ENCODE measurements around the gene COG6. TPM values are rescaled to one million over a fixed set of nuclear protein-coding genes. Genes with fewer than 3 reads are reported as not detected.

The COG6 gene
- total RNA-seq, 1 donor from 2014 or later = 36.2 TPM

DNA sequence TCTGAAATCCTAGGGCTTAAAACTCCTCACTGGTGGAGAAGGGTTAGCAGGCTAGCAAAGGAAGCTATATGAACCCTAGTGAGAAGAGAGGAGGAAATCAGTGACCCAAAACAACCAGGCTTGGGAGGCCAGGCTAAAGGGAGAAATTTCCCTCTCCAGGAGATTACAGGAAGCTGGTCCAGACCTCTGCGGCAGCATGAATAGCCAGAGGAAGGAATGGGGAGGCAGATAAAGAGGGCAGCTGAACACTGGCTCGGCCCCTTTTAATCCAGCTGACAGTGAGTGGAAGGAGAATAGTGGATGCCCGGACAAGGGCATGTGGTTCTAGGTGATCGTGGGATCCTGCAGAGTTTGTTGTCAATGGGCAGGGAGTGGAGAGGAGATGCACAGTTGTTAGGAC is 130.6 kb downstream of the COG6 start:
- no peaks in the 10 kb centered on the region for H3K27me3 Mint-ChIP-seq (ENCODE audit: low read depth)
- TF ChIP-seq, protein P1, sequence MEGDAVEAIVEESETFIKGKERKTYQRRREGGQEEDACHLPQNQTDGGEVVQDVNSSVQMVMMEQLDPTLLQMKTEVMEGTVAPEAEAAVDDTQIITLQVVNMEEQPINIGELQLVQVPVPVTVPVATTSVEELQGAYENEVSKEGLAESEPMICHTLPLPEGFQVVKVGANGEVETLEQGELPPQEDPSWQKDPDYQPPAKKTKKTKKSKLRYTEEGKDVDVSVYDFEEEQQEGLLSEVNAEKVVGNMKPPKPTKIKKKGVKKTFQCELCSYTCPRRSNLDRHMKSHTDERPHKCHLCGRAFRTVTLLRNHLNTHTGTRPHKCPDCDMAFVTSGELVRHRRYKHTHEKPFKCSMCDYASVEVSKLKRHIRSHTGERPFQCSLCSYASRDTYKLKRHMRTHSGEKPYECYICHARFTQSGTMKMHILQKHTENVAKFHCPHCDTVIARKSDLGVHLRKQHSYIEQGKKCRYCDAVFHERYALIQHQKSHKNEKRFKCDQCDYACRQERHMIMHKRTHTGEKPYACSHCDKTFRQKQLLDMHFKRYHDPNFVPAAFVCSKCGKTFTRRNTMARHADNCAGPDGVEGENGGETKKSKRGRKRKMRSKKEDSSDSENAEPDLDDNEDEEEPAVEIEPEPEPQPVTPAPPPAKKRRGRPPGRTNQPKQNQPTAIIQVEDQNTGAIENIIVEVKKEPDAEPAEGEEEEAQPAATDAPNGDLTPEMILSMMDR (conservative IDR thresholded peaks at IDR 0.05) = no peak
- H3K36me3 Mint-ChIP-seq (ENCODE audit: low read depth) = peaks cover 5% of the 10 kb centered on the region
- H3K4me3 Mint-ChIP-seq = no peak overlapping the region
- H3K9me3 Mint-ChIP-seq = peaks cover 7% of the 10 kb centered on the region
- peaks cover 30% of the 10 kb centered on the region for H3K4me1 Mint-ChIP-seq
- no peak overlapping the region for H3K27ac Mint-ChIP-seq (ENCODE audit: unreplicated experiment)
- no peak for DNase-seq (ENCODE audit: low read depth, low spot score)

DNA sequence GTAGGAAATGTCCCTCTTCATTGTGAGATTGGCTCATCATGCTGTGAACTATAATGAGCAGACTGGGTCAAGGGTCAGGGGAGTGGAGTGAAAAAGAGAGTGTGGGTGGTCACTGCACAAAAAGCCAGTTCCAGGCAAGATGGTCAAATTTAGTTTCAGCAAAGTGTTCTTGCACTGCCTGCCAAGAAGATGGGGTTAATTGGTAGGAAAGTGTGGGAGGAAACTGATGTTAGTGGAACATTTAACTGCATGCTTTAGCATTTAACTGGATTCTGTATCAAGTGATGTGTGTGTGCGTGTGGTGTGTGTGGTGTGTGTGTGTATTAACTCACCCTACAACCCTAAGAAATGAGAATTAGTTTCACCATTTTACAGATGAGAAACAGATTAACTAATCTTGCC is 131.6 kb downstream of the COG6 start:
- Mint-ChIP-seq H3K36me3 (ENCODE audit: low read depth) (peaks cover 6% of the 10 kb centered on the region), H3K4me3 (no peak overlapping the region), H3K27ac (ENCODE audit: unreplicated experiment) (peak overlapping the region; percentile 84), H3K9me3 (peaks cover 8% of the 10 kb centered on the region), H3K4me1 (peaks cover 21% of the 10 kb centered on the region), H3K27me3 (ENCODE audit: low read depth) (no peaks in the 10 kb centered on the region)
- DNase-seq (ENCODE audit: low read depth, low spot score) = no peak
- TF ChIP-seq, protein P1 (conservative IDR thresholded peaks at IDR 0.05) = no peak

DNA sequence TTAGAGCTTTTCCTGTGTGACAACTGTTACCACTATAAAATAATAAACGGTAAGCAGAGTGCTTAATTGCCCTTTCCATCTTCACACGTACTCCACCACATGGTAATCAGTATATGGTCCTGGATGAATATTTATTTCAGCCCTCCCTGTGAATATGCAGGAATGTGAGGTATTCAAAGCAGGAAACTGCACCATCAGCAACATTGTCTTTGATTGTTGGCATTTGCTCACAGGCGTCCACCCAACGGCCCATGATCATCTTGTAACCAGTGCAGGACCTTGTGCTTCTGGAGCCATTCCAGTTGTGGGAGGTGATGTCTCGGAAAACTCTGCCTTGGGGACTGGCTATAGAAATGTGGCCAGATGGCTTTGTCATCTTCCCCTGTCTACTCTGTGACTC is 132.6 kb downstream of the COG6 start:
- Mint-ChIP-seq H3K4me3 (no peak overlapping the region), H3K4me1 (peaks cover 21% of the 10 kb centered on the region), H3K36me3 (ENCODE audit: low read depth) (peaks cover 7% of the 10 kb centered on the region), H3K9me3 (peaks cover 13% of the 10 kb centered on the region), H3K27ac (ENCODE audit: unreplicated experiment) (no peak overlapping the region), H3K27me3 (ENCODE audit: low read depth) (no peaks in the 10 kb centered on the region)
- TF ChIP-seq, protein P1 (conservative IDR thresholded peaks at IDR 0.05) = no peak
- DNase-seq (ENCODE audit: low read depth, low spot score) = no peak

DNA sequence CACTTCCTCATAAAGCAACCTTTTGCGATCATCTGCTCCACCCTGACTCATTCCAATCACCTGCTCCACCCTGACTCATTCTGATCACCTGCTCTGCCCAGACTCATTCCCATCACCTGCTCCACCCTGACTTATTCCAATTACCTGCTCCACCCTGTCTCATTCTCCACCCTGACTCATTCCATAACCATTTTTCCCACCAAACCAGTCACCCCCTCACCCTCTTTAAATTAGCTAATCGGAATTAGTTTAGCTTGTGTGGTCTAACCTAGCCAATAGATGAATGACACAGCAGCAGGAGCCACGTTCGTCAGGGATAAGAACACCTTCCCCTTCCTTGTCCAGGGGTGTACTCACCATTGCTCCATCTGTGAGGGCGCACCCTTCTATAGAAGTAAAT is 134.0 kb downstream of the COG6 start:
- no peaks in the 10 kb centered on the region for H3K27me3 Mint-ChIP-seq (ENCODE audit: low read depth)
- H3K4me1 Mint-ChIP-seq = peaks cover 21% of the 10 kb centered on the region
- peaks cover 7% of the 10 kb centered on the region for H3K36me3 Mint-ChIP-seq (ENCODE audit: low read depth)
- TF ChIP-seq, protein P1 (conservative IDR thresholded peaks at IDR 0.05) = no peak
- H3K27ac Mint-ChIP-seq (ENCODE audit: unreplicated experiment) = no peak overlapping the region
- no peak for DNase-seq (ENCODE audit: low read depth, low spot score)
- H3K9me3 Mint-ChIP-seq = peaks cover 13% of the 10 kb centered on the region
- H3K4me3 Mint-ChIP-seq = no peak overlapping the region

Small RNA genes within 50 kb of the gene (microRNA-seq; reads per million reads assigned to microRNA genes)
- not detected for gene MIR4305

Other genes with a start within 250 kb of the COG6 start
- gene LHFPL6, start 52.5 kb upstream of the COG6 start, total RNA-seq = 35.2 and 37.7 TPM in 2 replicates